GM18951 (cell line): ENCODE measurements around the gene LEMD1.

Experiments used
- POLR2A ChIP-seq: IDR thresholded peaks from 4 replicates; pipeline ENCODE4 v1.6.1; 2011; ENCODE audit warnings: mild to moderate bottlenecking; ENCODE audit not compliant: insufficient read length, insufficient read depth; ENCODE audit errors: extremely low read depth
- in situ Hi-C: fragments of 300-500 bp; cut with MboI; formaldehyde crosslinking; loops from one replicate; pipeline ENCODE4 v1.12.0; 2022; ENCODE audit warnings: low sequenced_read_pairs, mixed read lengths, inconsistent platforms; ENCODE audit not compliant: unreplicated experiment

Gene LEMD1

GRCh38 chr1:205342986-205343385, 78.9 kb downstream of the LEMD1 start:
- in situ Hi-C loops = no loop called here
- TF ChIP-seq POLR2A = no peak

- no peak for TF ChIP-seq POLR2A
- in situ Hi-C loops = no loop called here
Measured at GRCh38 chr1:205340676-205341075, 81.2 kb downstream of the LEMD1 start.

GRCh38 chr1:205339717-205340116, 82.1 kb downstream of the LEMD1 start:
- in situ Hi-C loops = no loop called here
- TF ChIP-seq POLR2A = no peak

GRCh38 chr1:205339197-205339702, 82.6 kb downstream of the LEMD1 start:
- TF ChIP-seq POLR2A = no peak
- in situ Hi-C loops = no loop called here

GRCh38 chr1:205338011-205338410, 83.8 kb downstream of the LEMD1 start:
- no peak for TF ChIP-seq POLR2A
- in situ Hi-C loops = no loop called here

- in situ Hi-C loops = no loop called here
- TF ChIP-seq POLR2A = no peak
Measured at GRCh38 chr1:205337481-205337880, 84.4 kb downstream of the LEMD1 start.

- no peak for TF ChIP-seq POLR2A
- in situ Hi-C loops = no loop called here
Measured at GRCh38 chr1:205335692-205336091, 86.2 kb downstream of the LEMD1 start.

GRCh38 chr1:205332015-205332791, 89.7 kb downstream of the LEMD1 start:
- in situ Hi-C loops = no loop called here
- TF ChIP-seq POLR2A = no peak
